GM20431 (cell line): ENCODE measurements around the gene BICDL2.
"Not testable (repeated sequence)": the region's sequence is repeated elsewhere in the genome, so short reads cannot be mapped to it uniquely, and the experiment has no call there.

Source experiments
- in situ Hi-C: fragments of 300-500 bp; cut with MseI, MboI; formaldehyde crosslinking; loops from one replicate; pipeline ENCODE4 v1.15.0; 2020; ENCODE audit warnings: low sequenced_read_pairs; ENCODE audit not compliant: unreplicated experiment

Gene BICDL2

GRCh38 chr16:3065069-3065741 lies 28.5 kb upstream of the BICDL2 start, which contains the start of gene IL32:
Gene IL32 (plus strand): TSS chr16:3065640. CDS start chr16:3065812, 172 bp downstream.
- in situ Hi-C loops, result no loop called here

- in situ Hi-C loops, result no loop called here
Observed at GRCh38 chr16:3063625-3064386, 27.1 kb upstream of the BICDL2 start.

GRCh38 chr16:3062553-3062952 lies 25.8 kb upstream of the BICDL2 start:
- in situ Hi-C loops, result no loop called here

GRCh38 chr16:3060339-3061127 lies 23.8 kb upstream of the BICDL2 start:
- in situ Hi-C loops, result no loop called here

- in situ Hi-C loops, result no loop called here
Observed at GRCh38 chr16:3059723-3060242, 23.0 kb upstream of the BICDL2 start.

- in situ Hi-C loops, result no loop called here
Observed at GRCh38 chr16:3059041-3059722, 22.4 kb upstream of the BICDL2 start.

- in situ Hi-C loops, result no loop called here
Observed at GRCh38 chr16:3058139-3059030, 21.6 kb upstream of the BICDL2 start.

- in situ Hi-C loops, result no loop called here
Observed at GRCh38 chr16:3057181-3058138, 20.7 kb upstream of the BICDL2 start.

- in situ Hi-C loops, result no loop called here
Observed at GRCh38 chr16:3056336-3057180, 19.8 kb upstream of the BICDL2 start.

GRCh38 chr16:3055734-3056115 lies 19.0 kb upstream of the BICDL2 start:
- in situ Hi-C loops, result not testable (repeated sequence)

- in situ Hi-C loops, result no loop called here
Observed at GRCh38 chr16:3054965-3055733, 18.4 kb upstream of the BICDL2 start.

GRCh38 chr16:3053330-3053710 lies 16.6 kb upstream of the BICDL2 start:
- in situ Hi-C loops, result not testable (repeated sequence)

- in situ Hi-C loops, result not testable (repeated sequence)
Observed at GRCh38 chr16:3052571-3053329, 16.0 kb upstream of the BICDL2 start.

- in situ Hi-C loops, result no loop called here
Observed at GRCh38 chr16:3051494-3051893, 14.8 kb upstream of the BICDL2 start.

- in situ Hi-C loops, result no loop called here
Observed at GRCh38 chr16:3051009-3051408, 14.3 kb upstream of the BICDL2 start.

GRCh38 chr16:3050487-3050886 lies 13.7 kb upstream of the BICDL2 start:
- in situ Hi-C loops, result no loop called here
